ENCODE measurements around the gene PHF12. TPM values are rescaled to one million over a fixed set of nuclear protein-coding genes. Genes with fewer than 3 reads are reported as not detected.

PHF12 gene
- total RNA-seq = 9.4 and 11.7 TPM in 2 replicates

GRCh38 chr17:28951428-28951990 lies at the start of gene PHF12:
PHF12 (minus strand) TSS chr17:28951518; CDS start chr17:28950960, 558 bp downstream.

GRCh38 chr17:28902819-28903545 lies 48.3 kb downstream of the PHF12 start, which contains the start of gene DHRS13:
DHRS13 (minus strand) TSS chr17:28903079; CDS start chr17:28902944, 135 bp downstream.

GRCh38 chr17:28896884-28897768 lies 54.2 kb downstream of the PHF12 start, which contains the start of gene FLOT2:
FLOT2 (minus strand) TSS chr17:28897733; CDS start chr17:28897574, 159 bp downstream.

Other genes starting within 250 kb of the PHF12 start
- gene PROCA1, start 239.6 kb downstream of the PHF12 start, total RNA-seq = 0.24 and 0.64 TPM in 2 replicates
- gene RAB34, start 233.7 kb downstream of the PHF12 start, total RNA-seq = 118 and 133 TPM in 2 replicates
- 783 and 1,374 TPM in 2 replicates for gene RPL23A, start 231.5 kb downstream of the PHF12 start, total RNA-seq
- gene TLCD1, start 225.3 kb downstream of the PHF12 start, total RNA-seq = 9.4 and 10.6 TPM in 2 replicates
- gene NEK8, start 222.7 kb downstream of the PHF12 start, total RNA-seq = 2.6 and 4.1 TPM in 2 replicates
- gene TRAF4, start 207.5 kb downstream of the PHF12 start, total RNA-seq = 37.9 and 57.4 TPM in 2 replicates
- 1.7 and 3.4 TPM in 2 replicates for gene FAM222B, start 108.7 kb downstream of the PHF12 start, total RNA-seq
- 35.9 and 39.2 TPM in 2 replicates for gene ERAL1, start 96.5 kb downstream of the PHF12 start, total RNA-seq
- gene FLOT2, start 53.8 kb downstream of the PHF12 start, total RNA-seq = 30.1 and 33.0 TPM in 2 replicates
- gene DHRS13, start 48.4 kb downstream of the PHF12 start, total RNA-seq = 11.3 and 14.9 TPM in 2 replicates
- gene SEZ6, start 54.5 kb upstream of the PHF12 start, total RNA-seq = not detected in 2 replicates
- gene PIPOX, start 91.6 kb upstream of the PHF12 start, total RNA-seq = 0.43 and 1.2 TPM in 2 replicates
- 38.8 and 63.9 TPM in 2 replicates for gene MYO18A, start 228.9 kb upstream of the PHF12 start, total RNA-seq